Measurements from ENCODE around the gene TANC2.
"Not testable (repeated sequence)": the region's sequence is repeated elsewhere in the genome, so short reads cannot be mapped to it uniquely, and the experiment has no call there.

Gene TANC2

DNA sequence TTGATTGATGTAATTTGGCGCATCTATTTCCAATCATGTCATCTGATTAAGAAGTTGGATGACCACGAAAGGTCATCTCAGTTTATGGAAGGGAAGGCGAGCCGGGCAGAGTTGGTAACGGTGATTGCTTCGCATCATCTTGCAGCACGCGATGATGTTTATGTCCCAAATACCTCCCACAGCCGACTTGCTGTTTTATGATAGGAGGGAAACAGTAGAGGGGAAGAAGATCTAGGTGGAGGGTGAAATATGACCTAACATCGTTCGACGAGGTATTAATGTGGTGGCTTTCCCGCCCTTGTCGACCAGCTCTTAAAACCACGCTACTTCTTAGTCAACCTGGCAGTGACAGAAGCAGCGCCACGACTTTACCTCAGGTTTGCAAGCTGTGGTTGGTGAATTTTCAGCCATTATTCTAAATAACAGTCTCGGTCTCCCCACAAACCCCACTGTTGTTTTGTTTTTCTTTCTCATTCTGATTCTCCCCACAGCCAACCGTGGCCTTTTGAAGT lies 805 bp upstream of the TANC2 start:
- no peak for DNase-seq

DNA sequence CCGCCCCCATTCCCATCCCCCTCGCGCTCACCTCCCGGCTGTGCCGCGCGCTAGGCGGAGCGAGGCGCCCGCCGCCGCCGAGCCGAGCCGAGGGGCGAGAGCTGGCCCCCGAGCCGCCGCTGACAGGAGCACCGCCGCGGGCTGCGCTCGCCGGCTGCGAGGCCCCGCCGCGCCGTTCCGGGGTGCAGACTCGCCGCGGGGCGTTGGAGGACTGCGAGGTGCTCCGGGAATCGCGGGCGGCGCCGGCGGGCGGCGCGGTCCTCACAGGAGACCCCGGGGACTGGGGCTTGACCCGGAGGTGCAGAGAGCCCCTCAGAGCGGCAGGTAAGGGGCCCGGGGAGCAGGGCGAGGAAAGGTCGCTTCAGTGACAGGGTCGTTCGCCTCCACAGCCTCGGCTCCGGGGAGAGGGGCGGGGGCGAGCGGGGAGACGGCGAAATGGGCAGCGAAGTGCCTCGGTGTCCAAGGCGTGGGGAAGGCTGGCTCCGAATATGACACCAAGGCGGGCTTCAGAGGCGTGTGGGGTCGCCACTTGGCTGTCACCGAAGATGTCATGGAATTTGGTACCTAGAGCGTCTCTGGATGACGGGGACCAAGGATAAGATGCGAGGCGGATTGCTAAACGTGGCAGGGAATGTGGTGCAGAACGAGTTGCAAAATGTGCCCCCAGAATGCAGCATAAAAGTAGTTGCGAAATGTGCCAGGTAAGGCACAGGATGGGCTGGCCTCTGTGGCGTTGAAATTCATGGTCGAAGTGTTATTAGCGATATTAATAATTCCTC lies 580 bp downstream of the TANC2 start:
- peak in 1 of 4 experiments; percentile 21 for DNase-seq

DNA sequence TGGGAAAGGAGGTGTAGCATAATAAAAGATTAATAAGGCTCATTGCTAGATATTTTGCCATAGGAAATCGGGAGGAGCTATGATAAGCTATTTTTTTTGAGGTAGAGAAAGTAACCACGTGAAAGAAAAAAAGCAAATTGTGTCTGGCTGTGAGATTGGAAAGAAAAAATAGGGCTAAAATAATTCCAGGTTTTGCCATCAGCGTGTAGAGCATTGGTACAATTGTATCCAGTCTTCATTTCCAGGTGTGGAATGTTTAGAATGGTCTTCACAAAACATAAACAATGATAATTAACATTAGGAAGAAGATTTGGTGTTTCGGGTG lies 1.1 kb downstream of the TANC2 start:
- DNase-seq: no peak

DNA sequence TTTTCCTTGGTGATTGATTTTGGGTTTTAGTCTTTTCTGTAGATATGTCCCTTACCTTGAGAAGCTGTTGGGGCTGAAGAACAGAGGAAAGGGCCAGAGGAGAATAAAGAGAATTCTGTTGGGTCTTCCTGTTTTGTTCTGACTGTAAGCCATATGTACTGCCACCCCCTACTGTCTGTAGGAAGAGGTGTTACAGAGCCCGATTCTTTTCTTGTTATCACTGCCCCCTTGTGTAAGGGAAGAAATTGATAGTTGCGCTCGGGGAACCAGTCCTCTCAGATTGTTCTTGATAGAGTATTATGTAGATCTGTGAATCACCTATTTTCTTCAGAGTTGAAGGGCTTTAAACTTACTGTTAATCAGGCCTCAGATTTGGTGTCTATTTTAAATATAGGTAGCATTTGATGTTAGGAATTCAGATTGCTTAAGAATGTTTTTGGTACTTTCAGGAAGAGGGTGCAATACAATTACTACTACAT lies 2.4 kb downstream of the TANC2 start:
- no peak for DNase-seq

DNA sequence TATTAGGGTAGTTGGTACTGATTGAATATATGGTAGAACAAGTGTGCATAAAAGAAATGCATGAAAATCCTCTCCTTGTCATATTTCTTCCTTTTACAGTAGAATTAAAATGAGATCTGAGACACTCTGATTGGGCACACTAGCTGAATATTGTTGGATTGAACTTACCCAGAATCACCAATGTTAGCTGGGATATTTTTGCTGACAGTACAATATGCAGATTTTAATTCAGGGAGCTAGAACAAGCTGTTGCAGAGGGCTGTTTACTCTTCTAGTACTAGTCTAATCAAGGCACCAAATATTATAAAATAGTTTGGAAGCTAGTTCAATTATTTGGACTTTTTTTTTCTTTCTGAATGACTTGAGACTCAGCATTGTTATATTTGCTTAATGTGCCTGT lies 4.6 kb downstream of the TANC2 start:
- no peak for DNase-seq

DNA sequence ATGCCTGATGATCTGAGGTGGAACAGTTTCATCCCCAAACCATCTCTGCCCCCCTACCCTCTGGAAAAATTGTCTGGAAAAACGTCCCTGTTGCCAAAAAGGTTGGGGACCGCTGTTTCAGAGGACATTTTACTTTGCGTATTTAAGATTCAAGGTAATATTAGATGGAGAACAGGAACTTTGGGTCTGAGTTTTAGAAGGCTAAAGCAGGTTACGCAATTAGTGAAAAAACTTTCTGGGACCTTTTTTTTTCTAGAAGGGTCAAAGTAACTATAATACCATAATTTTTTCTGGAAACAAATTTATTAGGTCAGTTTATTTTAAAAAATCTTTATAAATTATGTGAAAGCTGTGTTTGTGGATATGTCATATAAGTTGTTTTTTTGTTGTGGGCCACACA lies 5.8 kb downstream of the TANC2 start:
- no peak for DNase-seq

DNA sequence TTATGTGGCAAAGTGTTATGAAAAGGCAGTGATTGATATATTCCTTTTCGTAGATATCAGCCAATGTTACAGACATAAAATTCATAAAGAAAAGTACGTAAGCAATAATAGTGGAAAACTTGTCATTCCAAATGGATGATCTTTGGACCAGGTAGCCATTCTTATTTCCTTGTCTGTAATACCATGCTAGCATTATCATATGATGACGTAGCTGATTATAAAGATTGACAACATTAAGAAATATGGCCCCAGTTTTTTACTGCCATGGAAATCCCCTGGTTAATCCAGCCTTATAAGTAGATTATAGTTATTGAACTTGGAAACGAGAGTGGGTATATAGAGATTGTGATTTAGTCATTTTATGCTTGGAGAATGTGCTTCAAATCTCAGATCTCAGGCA lies 8.8 kb downstream of the TANC2 start:
- no peak for DNase-seq

DNA sequence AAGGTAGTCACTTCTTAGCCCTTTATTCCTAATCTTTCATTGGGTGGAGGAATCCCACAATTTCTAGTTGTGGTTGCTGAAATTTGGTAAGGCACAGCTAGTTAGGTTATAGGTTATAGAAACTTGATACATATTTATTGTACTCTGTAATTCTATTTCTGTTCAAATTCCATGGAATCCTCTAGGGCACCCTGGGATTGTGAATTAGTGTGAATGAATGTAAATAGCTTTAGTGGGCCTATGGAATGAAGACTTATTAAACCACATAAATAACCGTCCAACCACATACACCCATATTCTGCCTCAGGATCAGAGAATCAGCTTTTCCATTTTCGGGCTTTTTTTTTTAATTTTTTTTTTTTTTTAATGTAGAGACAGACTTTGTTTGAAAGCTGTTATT lies 9.2 kb downstream of the TANC2 start:
- DNase-seq: no peak

DNA sequence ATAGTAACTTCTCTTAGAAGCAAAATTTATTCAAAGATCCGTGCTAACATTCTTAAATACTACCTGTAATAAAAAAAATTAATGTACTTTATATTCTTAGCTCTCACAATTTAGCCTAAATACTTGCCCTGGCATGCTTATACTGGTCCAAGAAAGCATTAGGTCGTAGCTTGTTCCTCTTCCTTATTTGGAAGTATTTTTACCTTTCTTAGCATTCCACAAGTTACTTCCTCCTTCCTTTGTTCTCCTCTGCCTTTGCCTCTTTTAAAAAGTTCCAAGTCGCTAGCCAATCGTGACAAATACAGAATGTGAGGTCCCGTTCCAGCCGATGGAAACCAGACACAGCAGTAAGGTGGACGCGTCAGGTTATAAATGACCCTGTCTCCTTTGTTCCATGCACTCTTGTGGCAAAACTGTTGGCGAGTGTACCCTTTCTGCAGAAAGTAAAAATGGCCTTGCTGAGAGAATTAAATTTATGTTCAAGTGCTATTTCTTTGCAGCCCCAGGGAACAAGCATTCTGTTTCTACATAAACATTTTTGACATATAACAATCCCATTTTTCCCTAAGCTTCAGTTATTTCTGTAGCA lies 10.7 kb downstream of the TANC2 start:
- DNase-seq: not testable (repeated sequence)

DNA sequence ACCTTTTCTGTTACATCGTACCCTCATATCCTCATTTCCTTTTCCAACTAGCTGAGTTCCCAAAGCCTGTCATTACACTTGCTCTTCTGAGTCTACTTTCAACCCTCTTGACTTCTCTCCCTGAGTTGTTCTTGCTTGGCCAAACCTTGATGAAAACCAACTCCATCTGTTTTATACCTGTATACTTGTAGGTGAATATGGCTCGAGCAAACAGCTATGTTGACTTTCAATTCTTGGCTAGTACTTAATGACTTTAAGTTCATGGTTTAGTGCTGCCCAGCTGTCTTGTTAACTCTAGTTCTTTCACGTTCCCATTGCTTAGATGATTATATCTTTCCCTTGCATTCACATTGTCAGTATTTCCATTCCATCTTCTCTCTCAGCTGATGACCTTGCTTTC lies 14.8 kb downstream of the TANC2 start:
- no peak for DNase-seq

DNA sequence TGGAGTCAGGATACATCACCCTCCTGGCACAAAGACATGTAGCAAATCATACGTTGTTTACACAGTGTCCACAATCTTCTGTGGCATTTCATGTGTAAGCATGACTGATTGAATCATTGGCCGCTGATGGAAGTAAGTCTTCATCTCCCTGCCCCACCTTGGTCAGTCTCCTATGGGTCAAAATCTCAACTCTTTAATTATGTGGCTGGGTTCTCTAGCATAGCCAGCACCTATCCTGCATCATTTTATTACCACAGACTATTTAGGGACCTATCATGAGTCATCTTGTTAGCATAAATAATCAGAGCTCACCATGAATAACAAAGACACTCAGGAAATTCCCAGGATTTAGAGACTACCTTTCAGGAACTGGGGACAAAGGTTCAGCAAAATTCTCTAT lies 15.9 kb downstream of the TANC2 start:
- no peak for DNase-seq

DNA sequence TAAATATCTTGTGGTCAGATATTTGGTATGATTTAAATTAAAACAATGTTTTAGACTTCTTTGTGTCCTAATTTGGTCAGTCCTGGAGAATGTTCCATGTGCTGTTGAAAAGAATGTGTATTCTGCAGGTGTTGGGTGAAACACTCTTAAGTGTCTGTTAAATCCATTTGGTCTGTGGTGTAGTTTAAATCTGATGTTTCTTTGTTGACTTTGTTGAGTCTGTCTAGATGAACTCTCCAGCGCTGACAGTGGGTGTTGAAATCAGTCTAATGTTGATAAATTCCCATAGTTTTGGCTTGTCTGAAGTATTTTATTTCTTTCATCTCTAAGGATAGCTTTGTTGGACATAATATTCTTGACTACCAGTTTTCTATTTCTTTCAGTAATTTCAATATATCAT lies 18.8 kb downstream of the TANC2 start:
- DNase-seq: no peak

DNA sequence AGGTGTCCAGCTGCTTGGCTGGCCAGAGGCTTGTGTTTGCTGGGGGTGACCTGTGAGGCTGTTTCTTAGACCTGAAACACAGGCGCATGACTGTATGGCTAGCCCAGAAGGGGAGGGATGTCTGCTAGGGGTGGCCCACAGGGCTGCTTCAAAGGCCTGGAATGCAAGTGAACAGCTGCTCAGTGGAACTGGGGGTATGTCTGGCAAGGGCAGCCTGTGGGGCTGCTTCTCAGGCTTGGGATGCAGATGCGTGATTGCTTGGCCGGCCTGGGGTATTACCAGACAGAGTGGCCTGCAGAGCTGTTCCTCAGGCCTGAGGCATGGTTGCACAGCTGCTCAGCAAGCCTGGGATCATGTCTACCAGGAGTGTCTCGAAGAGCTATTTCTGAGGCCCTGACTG lies 20.5 kb downstream of the TANC2 start:
- DNase-seq: no peak

DNA sequence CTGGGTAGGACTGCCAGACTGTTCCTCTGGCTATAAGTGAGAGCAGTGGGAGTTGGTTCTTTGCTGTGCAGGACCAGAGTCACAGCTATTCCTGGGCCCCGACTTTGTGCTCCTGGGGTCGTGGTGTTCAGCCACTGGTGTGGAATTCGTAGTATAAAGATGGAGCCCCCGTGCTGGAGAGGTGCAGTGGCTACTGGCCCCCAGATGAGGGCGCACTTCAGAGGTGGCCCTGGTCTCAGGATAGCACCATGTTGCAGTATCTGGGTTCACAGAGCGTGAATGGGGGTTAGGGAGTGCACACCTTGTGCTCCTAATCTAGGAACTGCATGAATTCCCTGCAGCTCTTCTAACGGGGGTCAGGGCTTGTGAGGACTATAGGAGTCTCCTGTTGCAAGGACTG lies 21.1 kb downstream of the TANC2 start:
- DNase-seq: no peak

DNA sequence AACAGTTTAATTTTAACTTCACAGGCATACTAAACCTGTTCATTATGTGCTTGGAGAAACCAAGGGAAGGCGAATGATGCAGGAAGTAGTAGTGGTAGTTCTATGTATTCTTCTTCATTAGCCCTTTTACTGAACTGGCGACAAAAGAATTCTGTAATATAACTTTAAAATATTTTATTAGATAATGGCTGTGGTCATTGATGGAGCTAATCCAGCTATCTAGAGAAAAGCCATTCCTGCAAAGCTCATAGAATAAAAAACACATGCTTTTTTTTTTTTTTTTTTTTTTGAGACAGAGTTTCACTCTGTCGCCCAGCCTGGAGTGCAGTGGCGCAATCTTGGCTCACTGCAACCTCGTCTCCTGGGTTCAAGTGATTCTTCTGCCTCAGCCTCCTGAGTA lies 23.5 kb downstream of the TANC2 start:
- DNase-seq: no peak

DNA sequence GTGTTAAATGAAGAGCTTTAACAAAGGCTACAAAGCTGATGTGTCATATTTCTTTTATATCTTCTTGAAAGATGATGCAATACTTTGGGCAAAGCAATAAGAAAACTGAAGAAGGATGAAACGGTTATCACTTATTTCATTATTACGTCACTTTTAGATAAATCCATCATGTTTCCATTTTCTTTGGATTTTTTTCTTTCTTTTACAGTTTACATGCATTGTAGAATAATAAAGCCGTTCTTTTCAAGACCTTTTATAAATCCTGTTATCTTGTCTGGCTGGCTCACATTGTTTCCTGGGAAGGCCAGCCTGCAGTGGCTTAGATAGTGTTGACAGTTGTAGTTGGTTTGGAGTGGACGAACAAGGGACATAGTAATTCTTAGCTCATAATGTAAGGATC lies 28.9 kb downstream of the TANC2 start:
- no peak for DNase-seq

DNA sequence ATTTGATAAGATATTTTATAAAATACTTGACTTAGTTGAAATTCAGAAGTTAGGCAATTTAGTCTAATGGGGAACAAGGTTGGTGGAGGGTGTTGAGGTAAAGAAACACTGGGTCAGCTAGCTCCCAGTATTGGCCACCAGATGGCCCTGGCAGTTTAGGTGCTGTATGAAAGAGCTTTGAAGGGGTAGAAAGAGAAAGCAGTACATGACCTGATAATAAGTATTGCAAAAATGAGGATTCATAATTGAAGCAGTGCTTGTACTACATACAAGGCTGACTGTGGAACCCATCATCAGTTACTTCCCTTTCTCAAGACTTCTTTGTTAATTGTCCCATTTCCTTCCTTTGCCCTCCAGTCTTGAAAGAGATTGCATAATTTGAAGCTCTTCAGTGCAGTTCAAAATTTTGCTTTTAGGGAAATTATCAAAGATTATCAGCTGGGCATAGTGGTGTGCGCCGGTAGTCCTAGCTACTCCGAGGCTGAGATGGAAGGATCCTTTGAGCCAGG lies 29.4 kb downstream of the TANC2 start:
- no peak for DNase-seq

DNA sequence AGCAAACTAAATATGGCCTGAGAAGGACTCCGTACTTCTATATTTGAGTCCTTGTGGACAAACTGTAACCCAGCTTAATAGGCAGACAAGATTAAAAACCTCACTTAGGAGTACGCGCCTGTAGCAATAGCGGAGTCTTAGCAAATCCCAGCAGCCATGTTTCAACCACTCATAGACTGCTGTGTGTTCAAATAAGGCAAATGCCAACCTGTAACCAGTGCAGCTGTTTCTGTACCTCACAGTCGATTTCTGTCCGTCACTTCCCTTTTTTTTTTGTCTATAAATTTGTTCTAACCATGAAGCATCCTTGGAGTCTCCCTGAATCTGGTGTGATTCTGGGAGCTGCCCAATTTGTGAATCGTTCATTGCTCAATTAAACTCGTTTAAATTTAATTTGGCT lies 30.2 kb downstream of the TANC2 start:
- DNase-seq: no peak

DNA sequence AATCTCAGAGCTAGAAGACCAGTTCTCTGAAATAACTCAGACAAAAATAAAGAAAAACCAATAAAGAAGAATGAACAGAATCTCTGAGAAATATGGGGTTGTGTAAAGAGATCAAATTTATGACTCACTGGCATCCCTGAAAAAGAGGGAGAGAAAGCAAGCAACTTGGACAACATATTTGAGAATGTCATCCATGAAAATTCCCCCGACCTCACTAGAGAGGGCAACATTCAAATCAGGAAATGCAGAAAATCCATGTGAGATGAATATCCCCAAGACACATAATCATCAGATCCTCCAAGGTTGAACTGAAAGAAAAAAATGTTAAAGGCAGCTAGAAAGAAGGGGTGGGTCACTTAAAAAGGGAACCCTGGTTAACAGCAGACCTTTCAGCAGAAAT lies 32.1 kb downstream of the TANC2 start:
- no peak for DNase-seq

DNA sequence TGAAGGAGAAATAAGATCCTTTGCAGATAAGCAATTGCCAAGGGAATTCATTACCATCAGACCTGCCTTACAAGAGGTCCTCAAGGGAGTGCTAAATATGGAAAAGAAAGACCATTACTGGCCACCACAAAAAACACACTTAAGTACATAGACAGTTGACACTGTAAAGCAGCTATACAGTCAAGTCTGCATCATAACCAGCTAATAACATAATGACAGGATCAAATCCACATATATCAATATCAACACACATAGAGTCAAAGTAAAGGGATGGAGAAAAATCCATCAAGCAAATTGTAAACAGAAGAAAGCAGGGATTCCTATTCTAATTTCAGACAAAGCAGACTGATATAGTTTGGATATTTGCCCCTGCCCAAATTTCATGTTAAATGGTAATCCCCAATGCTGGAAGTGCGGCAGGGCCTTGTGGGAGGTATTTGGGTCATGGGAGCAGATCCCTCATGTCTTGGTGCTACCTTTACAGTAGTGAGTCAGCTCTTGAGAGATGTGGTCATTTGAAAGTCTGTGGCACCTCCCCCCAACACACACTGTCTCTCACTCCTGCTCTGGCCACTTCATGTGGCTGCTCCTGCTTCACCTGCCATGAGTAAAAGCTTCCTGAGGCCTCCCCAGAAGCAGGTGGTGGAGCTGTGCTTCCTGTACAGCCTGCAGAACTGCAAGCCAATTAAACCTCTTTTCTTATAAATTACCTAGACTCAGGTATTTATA lies 32.8 kb downstream of the TANC2 start:
- DNase-seq: no peak

DNA sequence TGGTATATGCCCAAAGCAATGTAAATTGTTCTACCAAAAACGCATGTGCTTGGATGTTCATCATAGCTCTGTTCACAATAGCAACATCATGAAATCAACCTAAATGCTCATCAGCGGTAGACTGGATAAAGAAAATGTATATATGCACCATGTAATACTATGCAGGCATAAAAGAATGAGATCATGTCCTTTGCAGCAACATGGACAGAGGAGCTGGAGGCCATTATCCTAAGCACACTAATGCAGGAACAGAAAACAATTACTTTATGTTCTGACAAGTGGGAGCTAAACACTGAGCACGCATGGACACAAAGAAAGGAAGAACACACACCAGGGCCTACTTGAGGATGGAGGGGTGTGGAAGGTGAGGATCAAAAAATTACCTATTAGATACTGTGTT lies 33.7 kb downstream of the TANC2 start:
- no peak for DNase-seq

DNA sequence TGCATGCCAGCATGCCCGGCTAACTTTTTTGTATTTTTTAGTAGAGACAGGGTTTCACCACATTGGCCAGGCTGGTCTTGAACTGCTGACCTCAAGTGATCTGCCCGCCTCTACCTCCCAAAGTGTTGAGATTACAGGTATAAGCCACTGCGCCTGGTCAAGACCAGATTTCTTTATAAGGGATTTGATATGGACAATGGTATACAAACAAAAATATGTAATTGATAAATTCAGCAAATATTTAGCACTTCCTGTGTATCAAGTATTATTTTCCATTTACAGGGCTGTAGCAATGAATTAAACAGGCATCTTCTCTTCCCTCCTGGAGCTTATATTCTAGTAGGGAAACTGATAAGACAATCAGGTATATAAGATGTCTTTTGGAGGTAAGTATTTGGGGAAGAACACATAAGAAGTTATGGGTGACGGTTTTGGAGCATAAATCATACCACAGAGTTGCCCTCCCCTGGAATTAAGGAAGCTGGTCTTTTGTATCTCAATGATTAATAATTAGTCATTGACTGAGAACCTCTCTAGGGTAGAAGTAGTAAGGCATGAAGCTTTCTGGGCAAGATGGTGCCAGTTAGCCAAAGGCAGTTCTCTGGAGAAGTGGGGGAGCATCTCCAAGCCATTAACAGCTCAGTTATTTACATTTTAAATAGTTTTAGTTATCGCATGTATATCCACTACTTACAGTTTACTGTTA lies 35.8 kb downstream of the TANC2 start:
- DNase-seq: no peak

DNA sequence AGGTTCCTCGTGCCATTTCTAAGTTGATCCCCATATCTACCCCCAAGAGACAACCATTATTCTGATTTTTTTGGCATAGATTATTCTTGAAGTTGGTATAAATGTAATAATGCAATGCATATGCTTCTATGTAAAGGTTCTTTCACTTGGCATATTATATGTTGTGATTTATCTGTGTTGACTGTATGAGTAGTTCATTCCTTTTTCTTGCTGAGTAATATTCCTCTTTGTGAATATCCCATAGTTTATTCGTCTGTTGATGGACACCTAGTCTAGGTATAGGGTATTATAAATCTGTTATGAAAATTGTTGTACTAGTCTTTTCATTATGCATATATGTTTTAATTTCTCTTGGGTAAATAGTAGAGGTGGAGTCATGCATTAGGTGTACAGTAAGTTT lies 36.6 kb downstream of the TANC2 start:
- no peak for DNase-seq
